HepG2 (cell line): ENCODE measurements around the gene SLC35F1. TPM values are rescaled to one million over a fixed set of nuclear protein-coding genes. Genes with fewer than 3 reads are reported as not detected.

Experiments used
- ATAC-seq: fragments of 200-7000 bp; cut with Tn5 transposase; 3 replicates; pipeline ENCODE4 v1.9.1; 2020; ENCODE audit warnings: mild to moderate bottlenecking, moderate library complexity
- BruUV-seq: library from RNA; stranded (reverse); fragments of 400-500 nt; replicated peaks from 2 replicates; lab custom pipeline; 2021; lab: Mats Ljungman, UMichigan
- CTCF ChIA-PET: fragments of 300-600 bp; formaldehyde crosslinking; extraction: SDS; loops from one replicate; lab custom pipeline; 2021; ENCODE audit warnings: low total read pairs, inconsistent platforms, low intra/inter-chr PET ratio; lab: Yijun Ruan, JAX
- POLR2A ChIA-PET: fragments of 350-600 bp; sonication (Branson Sonifier 250); formaldehyde crosslinking; loops from one replicate; lab custom pipeline; 2020; ENCODE audit warnings: antibody characterized with exemption, inconsistent platforms; lab: Yijun Ruan, JAX
- DNase-seq: peaks from one replicate; pipeline ENCODE4 v3.0.0-alpha.2; 2015; ENCODE audit warnings: low spot score
- FAIRE-seq: peaks from 3 replicates; lab custom pipeline; 2011; peaks lifted over from hg19 to GRCh38; lab: Jason Lieb, UNC
- H2AFZ ChIP-seq: one replicate; pipeline ENCODE4 v1.6.1; 2011; ENCODE audit warnings: low read length, inconsistent platforms
- H3K27ac ChIP-seq: fragments of 300-600 bp; 3 replicates; pipeline ENCODE4 v1.8.0; 2011; ENCODE audit warnings: mixed run types, mild to moderate bottlenecking, mixed read lengths, low read length, inconsistent platforms; ENCODE audit not compliant: insufficient read depth; ENCODE audit errors: extremely low read length
- H3K27me3 ChIP-seq, 2 experiments: fragments of 200-600 bp in 1 of 2; 2 replicates in 1 of 2; 3 replicates in 1 of 2; pipeline versions ENCODE4 v1.6.0 to v1.8.0; 2011; ENCODE audit warnings: low read length in 2 of 2, mild to moderate bottlenecking in 2 of 2, moderate library complexity in 2 of 2, inconsistent platforms in 1 of 2; ENCODE audit not compliant: insufficient read depth in 2 of 2, control insufficient read depth in 1 of 2
- H3K36me3 ChIP-seq, 2 experiments: fragments of 200-600 bp in 1 of 2; replicated peaks in 1 of 2; 2 replicates in 1 of 2; 3 replicates in 1 of 2; pipeline versions ENCODE4 v1.5.1 to v1.8.0; 2011; ENCODE audit warnings: low read length in 2 of 2, inconsistent platforms in 1 of 2; ENCODE audit not compliant: insufficient read depth in 2 of 2, control insufficient read depth in 1 of 2
- H3K4me1 ChIP-seq: 2 replicates; pipeline ENCODE4 v1.5.1; 2012; ENCODE audit warnings: low read length, inconsistent platforms; ENCODE audit not compliant: insufficient read depth
- H3K4me2 ChIP-seq: 2 replicates; pipeline ENCODE4 v1.6.0; 2011; ENCODE audit warnings: low read depth, low read length, inconsistent platforms
- H3K4me3 ChIP-seq, 3 experiments: fragments of 200-600 bp in 1 of 3; sonication (generic), shearing (Covaris generic) in 1 of 3; replicated peaks in 1 of 3; 2 replicates each; pipeline ENCODE4 v1.5.1; 2011 to 2016; ENCODE audit warnings: low read length in 3 of 3, inconsistent platforms in 2 of 3, low read depth in 2 of 3, mild to moderate bottlenecking in 2 of 3, control low read depth in 1 of 3, mixed read lengths in 1 of 3; ENCODE audit not compliant: insufficient read depth in 1 of 3
- H3K79me2 ChIP-seq: one replicate; pipeline ENCODE4 v1.6.1; 2011; ENCODE audit warnings: low read length, inconsistent platforms; ENCODE audit not compliant: insufficient read depth
- H3K9ac ChIP-seq: 2 replicates; pipeline ENCODE4 v1.6.0; 2011; ENCODE audit warnings: mild to moderate bottlenecking, low read depth, low read length, inconsistent platforms; ENCODE audit not compliant: insufficient read depth
- H3K9me3 ChIP-seq: 2 replicates; pipeline ENCODE4 v1.5.1; 2012; ENCODE audit warnings: mild to moderate bottlenecking, low read length
- H4K20me1 ChIP-seq: 2 replicates; pipeline ENCODE4 v1.6.0; 2011; ENCODE audit warnings: inconsistent platforms, mild to moderate bottlenecking, low read length, moderate library complexity; ENCODE audit not compliant: insufficient read depth
- JUN ChIP-seq: sonication (generic); formaldehyde crosslinking; IDR thresholded peaks from 2 replicates; pipeline ENCODE4 v1.4.0; 2020; ENCODE audit warnings: mild to moderate bottlenecking, missing genetic modification reagents
- MYNN ChIP-seq: sonication (generic); formaldehyde crosslinking; IDR thresholded peaks from 2 replicates; pipeline ENCODE4 v1.4.0; 2020; ENCODE audit warnings: mild to moderate bottlenecking, low read depth, missing genetic modification reagents
- SMC3 ChIP-seq: IDR thresholded peaks from 2 replicates; pipeline ENCODE4 v1.6.1; 2011; ENCODE audit warnings: low read length, improper control_type of control experiment
- SP1 ChIP-seq, 2 experiments: fragments of 450-650 bp in 1 of 2; sonication (generic) in 1 of 2; formaldehyde crosslinking in 1 of 2; IDR thresholded peaks; 2 replicates each; pipeline versions ENCODE4 v1.4.0 to v1.6.1; 2016 to 2020; ENCODE audit warnings: missing genetic modification reagents in 1 of 2
- STAG1 ChIP-seq: sonication (generic); formaldehyde crosslinking; IDR thresholded peaks from 2 replicates; pipeline ENCODE4 v1.4.0; 2020; ENCODE audit warnings: missing genetic modification reagents
- THAP11 ChIP-seq: IDR thresholded peaks from 2 replicates; pipeline ENCODE4 v1.6.1; 2016; ENCODE audit warnings: missing biosample characterization, missing genetic modification reagents
- YEATS4 ChIP-seq: sonication (generic); formaldehyde crosslinking; IDR thresholded peaks from 2 replicates; pipeline ENCODE4 v1.4.0; 2020; ENCODE audit warnings: missing genetic modification reagents, borderline replicate concordance
- ZNF121 ChIP-seq: sonication (generic); formaldehyde crosslinking; IDR thresholded peaks from 2 replicates; pipeline ENCODE4 v1.5.0; 2020; ENCODE audit warnings: mild to moderate bottlenecking, missing genetic modification reagents
- ZNF510 ChIP-seq: sonication (generic); formaldehyde crosslinking; IDR thresholded peaks from 2 replicates; pipeline ENCODE4 v1.4.0; 2020; ENCODE audit warnings: low read depth, mild to moderate bottlenecking, missing genetic modification reagents
- ZNF777 ChIP-seq: sonication (generic); formaldehyde crosslinking; IDR thresholded peaks from 2 replicates; pipeline ENCODE4 v1.4.0; 2020; ENCODE audit warnings: missing genetic modification reagents
- WGBS: methylation state at CpG from one replicate; pipeline ENCODE4 v1.1.6; 2017; ENCODE audit warnings: low lambda C conversion rate; 5-methylcytosine and 5-hydroxymethylcytosine counted together
- in situ Hi-C: cut with HindIII; loops from 2 replicates; pipeline ENCODE4 v1.10.0; 2017; ENCODE audit warnings: low pct_unique_long_range_greater_than_20kb; ENCODE audit not compliant: extremely low pct_ligation_motif_present
- intact Hi-C: fragments of 100-400 bp; cut with micrococcal nuclease; formaldehyde crosslinking; loops from one replicate; pipeline ENCODE4 v1.10.0; 2022; ENCODE audit not compliant: unreplicated experiment
- polyA plus RNA-seq, 8 experiments: library from polyadenylated mRNA; depleted of rRNA in 3 of 8; stranded (reverse) in 7 of 8; unstranded in 1 of 8; fragments of >200 nt; fragmentation: Illumina TruSeq in 4 of 8; extraction: Trizol in 4 of 8; gene quantifications; 2 replicates each; pipeline versions ENCODE4 v1.2.1 to v1.2.3, GENCODE V29; 2011 to 2016; ENCODE audit warnings: low read depth in 4 of 8, missing spikeins in 1 of 8, mixed read lengths in 1 of 8; ENCODE audit not compliant: insufficient read depth in 1 of 8
- total RNA-seq, 5 experiments: library from RNA; depleted of rRNA; stranded (reverse); fragments of >200 nt; fragmentation: Illumina TruSeq; extraction: Trizol; gene quantifications; 2 replicates each; pipeline ENCODE4 v1.2.3, GENCODE V29; 2016; ENCODE audit warnings: low read depth in 1 of 5
- TF ChIP-seq, protein P1 (sequence below): sonication (generic); formaldehyde crosslinking; IDR thresholded peaks from 2 replicates; pipeline ENCODE4 v1.5.0; 2020; ENCODE audit warnings: mild to moderate bottlenecking, missing genetic modification reagents, moderate library complexity
- TF ChIP-seq, protein P2 (sequence below): IDR thresholded peaks from 2 replicates; pipeline ENCODE4 v1.6.1; 2016; ENCODE audit warnings: mild to moderate bottlenecking

The SLC35F1 gene
- total and polyA plus RNA-seq, 2 of the 13 experiments (the other 11 are each of a cell fraction or from before 2014, with no cell fraction given), result 0.01 TPM; not detected in 1

DNA sequence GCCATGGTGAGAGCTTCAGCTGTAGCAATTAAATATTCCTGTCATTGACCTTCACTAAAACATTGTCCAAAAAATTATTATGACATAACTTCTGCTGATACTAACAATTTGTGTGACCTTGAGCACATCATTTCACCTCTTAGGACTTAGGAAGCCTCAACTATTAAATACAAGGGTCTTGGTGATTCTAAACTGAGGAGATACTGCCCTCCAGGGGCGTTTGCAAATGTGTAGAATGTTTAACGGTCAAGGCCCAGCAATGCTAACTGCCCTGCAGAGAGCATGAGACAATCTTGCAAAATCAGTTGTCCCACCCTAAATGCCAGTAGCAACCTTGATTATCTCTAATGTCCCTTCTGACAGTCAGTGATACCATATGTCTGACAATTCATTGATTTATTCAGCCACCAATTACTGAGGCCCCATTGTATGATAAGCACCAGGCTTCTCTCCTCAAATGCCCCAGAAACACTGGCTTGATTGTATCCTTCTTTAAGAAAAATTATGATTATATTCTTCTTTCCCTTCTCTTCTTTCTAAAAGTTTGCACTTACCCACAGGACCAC lies 356.9 kb downstream of the SLC35F1 start:
- DNase-seq (peak; percentile 30), ATAC-seq (peak; percentile 86), FAIRE-seq (peak; percentile 40)
- Histone ChIP-seq H3K4me2 (no peak overlapping the region), H3K27me3 (no peaks in the 10 kb centered on the region), H3K4me3 (no peak overlapping the region), H2AFZ (no peak overlapping the region), H3K4me1 (no peaks in the 10 kb centered on the region), H3K79me2 (no peaks in the 10 kb centered on the region), H3K9me3 (no peaks in the 10 kb centered on the region; the same call in 1 of the 2 replicates), H3K36me3 (no peaks in the 10 kb centered on the region), H3K27ac (no peak overlapping the region), H4K20me1 (no peaks in the 10 kb centered on the region), H3K9ac (no peak overlapping the region)
- WGBS, result 6% methylated on average over 2 of the region's 2 CpGs
- TF ChIP-seq, protein P1, sequence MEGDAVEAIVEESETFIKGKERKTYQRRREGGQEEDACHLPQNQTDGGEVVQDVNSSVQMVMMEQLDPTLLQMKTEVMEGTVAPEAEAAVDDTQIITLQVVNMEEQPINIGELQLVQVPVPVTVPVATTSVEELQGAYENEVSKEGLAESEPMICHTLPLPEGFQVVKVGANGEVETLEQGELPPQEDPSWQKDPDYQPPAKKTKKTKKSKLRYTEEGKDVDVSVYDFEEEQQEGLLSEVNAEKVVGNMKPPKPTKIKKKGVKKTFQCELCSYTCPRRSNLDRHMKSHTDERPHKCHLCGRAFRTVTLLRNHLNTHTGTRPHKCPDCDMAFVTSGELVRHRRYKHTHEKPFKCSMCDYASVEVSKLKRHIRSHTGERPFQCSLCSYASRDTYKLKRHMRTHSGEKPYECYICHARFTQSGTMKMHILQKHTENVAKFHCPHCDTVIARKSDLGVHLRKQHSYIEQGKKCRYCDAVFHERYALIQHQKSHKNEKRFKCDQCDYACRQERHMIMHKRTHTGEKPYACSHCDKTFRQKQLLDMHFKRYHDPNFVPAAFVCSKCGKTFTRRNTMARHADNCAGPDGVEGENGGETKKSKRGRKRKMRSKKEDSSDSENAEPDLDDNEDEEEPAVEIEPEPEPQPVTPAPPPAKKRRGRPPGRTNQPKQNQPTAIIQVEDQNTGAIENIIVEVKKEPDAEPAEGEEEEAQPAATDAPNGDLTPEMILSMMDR (CRISPR knock-in tag), result peak; percentile 44
- TF ChIP-seq THAP11 (CRISPR knock-in tag), result no peak
- peak; percentile 66 for TF ChIP-seq STAG1 (CRISPR knock-in tag)
- TF ChIP-seq SMC3, result peak; percentile 37; the same call in 1 of the 2 replicates
- intact Hi-C loops (loop anchor here (1.0 kb wide), 2 partner anchors 288 to 424 kb away; no protein-coding TSS in a partner anchor), in situ Hi-C loops (no loop called here)
- ChIA-PET POLR2A (no interaction called here), CTCF (no interaction called here)
- BruUV-seq, result no TSS peak

DNA sequence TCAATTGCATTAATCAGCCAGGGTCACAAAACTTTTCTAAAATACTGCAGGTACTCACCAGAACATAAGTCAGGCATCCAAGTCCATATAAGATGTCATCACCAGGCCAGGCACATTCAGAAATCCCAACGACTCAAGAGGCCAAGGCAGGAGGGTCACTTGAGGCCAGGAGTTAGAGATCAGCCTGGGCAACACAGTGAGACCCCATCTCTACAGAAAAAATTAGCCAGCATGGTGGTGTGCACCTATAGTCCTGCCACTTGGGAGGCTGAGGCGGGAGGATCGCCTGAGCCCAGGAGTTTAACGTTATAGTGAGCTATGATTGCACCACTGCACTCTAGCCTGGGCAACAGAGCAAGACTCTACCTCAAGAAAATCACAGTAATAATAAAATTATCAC lies 362.6 kb downstream of the SLC35F1 start:
- no peak for DNase-seq
- Histone ChIP-seq H3K4me2 (no peak overlapping the region), H2AFZ (no peak overlapping the region), H3K36me3 (no peaks in the 10 kb centered on the region), H3K4me3 (no peak overlapping the region), H3K27me3 (no peaks in the 10 kb centered on the region), H3K9me3 (no peaks in the 10 kb centered on the region; the same call in 1 of the 2 replicates), H3K9ac (no peak overlapping the region), H3K4me1 (no peaks in the 10 kb centered on the region), H3K79me2 (no peaks in the 10 kb centered on the region), H4K20me1 (no peaks in the 10 kb centered on the region), H3K27ac (no peak overlapping the region)
- in situ Hi-C loops (no loop called here), intact Hi-C loops (no loop called here)
- no peak for FAIRE-seq
- ATAC-seq, result no peak
- POLR2A ChIA-PET, result no interaction called here
- TF ChIP-seq ZNF121 (CRISPR knock-in tag), result peak; percentile 25; the same call in 1 of the 2 replicates
- TF ChIP-seq, protein P2, sequence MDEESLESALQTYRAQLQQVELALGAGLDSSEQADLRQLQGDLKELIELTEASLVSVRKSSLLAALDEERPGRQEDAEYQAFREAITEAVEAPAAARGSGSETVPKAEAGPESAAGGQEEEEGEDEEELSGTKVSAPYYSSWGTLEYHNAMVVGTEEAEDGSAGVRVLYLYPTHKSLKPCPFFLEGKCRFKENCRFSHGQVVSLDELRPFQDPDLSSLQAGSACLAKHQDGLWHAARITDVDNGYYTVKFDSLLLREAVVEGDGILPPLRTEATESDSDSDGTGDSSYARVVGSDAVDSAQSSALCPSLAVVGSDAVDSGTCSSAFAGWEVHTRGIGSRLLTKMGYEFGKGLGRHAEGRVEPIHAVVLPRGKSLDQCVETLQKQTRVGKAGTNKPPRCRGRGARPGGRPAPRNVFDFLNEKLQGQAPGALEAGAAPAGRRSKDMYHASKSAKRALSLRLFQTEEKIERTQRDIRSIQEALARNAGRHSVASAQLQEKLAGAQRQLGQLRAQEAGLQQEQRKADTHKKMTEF (CRISPR knock-in tag), result no peak
- TF ChIP-seq YEATS4 (CRISPR knock-in tag), result no peak
- TF ChIP-seq MYNN (CRISPR knock-in tag), result no peak
- no peak for TF ChIP-seq ZNF510 (CRISPR knock-in tag)
- no peak for TF ChIP-seq JUN
- no peak for TF ChIP-seq SP1 (IDR thresholded peaks at IDR 0.05)
- no peak for TF ChIP-seq SP1 (CRISPR knock-in tag; IDR thresholded peaks at IDR 0.05)
- TF ChIP-seq ZNF777 (CRISPR knock-in tag), result no peak
- CTCF ChIA-PET, result no interaction called here
- BruUV-seq, result no TSS peak
- WGBS, result 0% methylated on average over 3 of the region's 4 CpGs
